ENCODE data around the gene MPV17L.
"Not testable (repeated sequence)": the region's sequence is repeated elsewhere in the genome, so short reads cannot be mapped to it uniquely, and the experiment has no call there.

The MPV17L gene

DNA sequence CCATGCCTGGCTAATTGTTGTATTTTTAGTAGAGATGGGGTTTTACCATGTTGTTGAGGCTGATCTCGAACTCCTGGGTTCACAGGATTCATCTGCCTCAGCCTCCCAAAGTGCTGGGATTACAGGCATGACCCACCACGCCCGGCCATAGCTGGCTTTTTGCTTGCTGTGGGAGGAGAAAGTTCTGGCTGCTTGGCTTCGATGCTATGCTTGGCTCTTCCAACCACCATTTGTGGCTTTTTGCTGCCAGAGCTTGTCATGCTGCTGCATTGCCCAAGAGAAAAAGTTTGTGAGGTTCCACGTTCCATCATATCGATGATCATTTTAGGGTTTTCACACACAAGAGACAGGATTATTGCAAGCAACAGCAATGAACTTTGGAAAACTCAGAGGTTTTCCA is 55.1 kb downstream of the MPV17L start:
- DNase-seq (ENCODE audit: low spot score) = no peak
- FAIRE-seq = no peak

- DNase-seq (ENCODE audit: low spot score) = no peak
- no peak for FAIRE-seq
These were observed 55.7 kb downstream of the MPV17L start for GRCh38 chr16:15451098-15451731.

- DNase-seq (ENCODE audit: low spot score) (no peak), FAIRE-seq (no peak)
These were observed 56.8 kb downstream of the MPV17L start for GRCh38 chr16:15452246-15452855.

DNA sequence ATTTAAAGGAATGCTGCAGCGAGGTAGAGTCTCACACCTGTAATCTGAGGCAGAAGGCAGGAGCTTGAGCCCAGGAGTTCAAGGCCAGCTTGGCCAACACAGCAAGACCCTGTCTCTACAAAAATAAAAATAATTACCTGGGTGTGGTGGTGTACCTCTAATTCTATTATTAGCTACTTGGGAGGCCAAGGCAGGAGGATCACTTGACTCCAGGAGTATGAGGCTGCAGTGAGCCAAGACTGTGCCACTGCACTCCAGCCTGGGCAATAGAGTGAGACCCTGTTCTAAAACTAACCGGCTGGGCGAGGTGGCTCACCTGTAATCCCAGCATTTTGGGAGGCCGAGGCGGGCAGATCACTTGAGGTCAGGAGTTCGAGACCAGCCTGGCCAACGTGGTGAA is 57.7 kb downstream of the MPV17L start:
- DNase-seq (ENCODE audit: low spot score); FAIRE-seq: not testable (repeated sequence)

- not testable (repeated sequence) for DNase-seq (ENCODE audit: low spot score); FAIRE-seq
These were observed 59.4 kb downstream of the MPV17L start for GRCh38 chr16:15454933-15455332.

DNA sequence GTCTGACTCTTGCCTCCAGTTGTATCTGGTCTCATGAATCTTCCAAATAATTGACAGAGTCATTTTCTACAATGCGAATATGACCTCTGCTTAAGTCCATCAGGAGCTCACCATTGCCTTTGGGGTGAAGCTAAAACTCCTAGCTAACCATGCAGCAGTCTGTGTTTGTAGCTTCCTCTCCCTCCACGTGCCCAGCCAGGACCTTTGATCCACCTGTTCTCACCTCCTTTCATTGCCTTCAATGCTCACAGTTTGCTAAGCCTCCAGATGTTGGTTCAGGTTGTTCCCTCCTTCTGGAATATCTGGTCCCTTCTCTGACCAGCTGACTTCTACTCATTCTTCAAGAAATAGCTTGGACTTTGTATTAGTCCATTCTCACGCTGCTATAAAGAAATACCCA is 61.8 kb downstream of the MPV17L start:
- no peak for FAIRE-seq

DNA sequence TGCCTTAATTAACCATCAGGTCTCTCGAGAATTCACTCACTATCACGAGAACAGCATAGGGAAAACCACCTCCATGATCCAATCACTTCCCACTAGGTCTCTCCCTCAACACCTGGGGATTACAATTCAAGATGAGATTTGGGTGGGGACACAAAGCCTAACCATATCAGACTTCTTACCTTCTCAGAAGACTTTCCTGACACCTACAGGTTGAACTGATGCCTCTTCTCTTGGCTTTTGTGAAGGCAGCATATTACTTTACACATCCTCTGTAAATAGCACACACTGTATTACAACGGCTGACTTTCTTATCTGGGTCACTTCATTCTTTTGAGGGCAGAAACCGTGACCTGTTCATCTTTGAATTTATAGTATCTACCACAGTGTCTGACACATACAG is 62.4 kb downstream of the MPV17L start:
- DNase-seq (ENCODE audit: low spot score) = no peak
- no peak for FAIRE-seq

More for the DNA sequence above, 61.8 kb downstream of the MPV17L start:
- no peak for DNase-seq (ENCODE audit: low spot score)

- no peak for DNase-seq (ENCODE audit: low spot score)
- FAIRE-seq = no peak
These were observed 64.2 kb downstream of the MPV17L start for GRCh38 chr16:15459791-15460190.

DNA sequence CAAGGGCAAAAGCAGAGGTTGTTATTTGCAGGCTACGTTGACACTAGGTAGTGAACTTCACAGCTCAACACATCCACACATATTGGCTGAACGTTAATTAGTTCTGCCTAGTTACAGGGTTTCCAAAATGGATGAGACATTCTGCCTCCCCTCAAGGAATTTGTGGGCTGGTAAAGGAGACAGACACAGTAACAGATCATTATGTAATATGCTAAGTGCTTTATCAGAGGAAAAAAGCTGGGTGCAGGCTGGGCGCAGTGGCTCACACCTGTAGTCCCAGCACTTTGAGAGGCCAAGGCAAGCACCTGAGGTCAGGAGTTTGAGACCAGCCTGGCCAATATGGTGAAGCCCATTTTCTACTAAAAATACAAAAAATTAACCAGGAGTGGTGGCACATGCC is 65.0 kb downstream of the MPV17L start:
- no peak for DNase-seq (ENCODE audit: low spot score)
- FAIRE-seq = no peak

DNA sequence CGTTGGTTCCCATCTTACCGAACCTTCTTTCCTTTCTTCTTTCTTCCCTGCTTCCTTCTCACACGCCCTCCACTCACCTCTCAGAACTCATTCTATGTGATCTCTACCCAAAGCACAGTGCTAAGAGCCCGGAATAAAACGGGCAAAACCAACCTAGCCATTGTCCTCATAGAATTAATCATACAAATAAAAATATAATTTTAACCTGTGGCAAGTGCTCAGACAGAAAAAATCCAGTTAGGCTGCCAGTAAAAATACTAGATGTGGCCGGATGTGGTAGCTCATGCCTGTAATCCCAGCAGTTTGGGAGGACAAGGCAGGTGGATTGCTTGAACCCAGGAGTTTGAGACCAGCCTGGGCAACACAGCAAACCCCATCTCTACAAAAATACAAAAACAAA is 65.8 kb downstream of the MPV17L start:
- FAIRE-seq (no peak), DNase-seq (ENCODE audit: low spot score) (no peak)

Measured in urothelium cell line (cell line).